Gastroesophageal sphincter (tissue), 4 donors: ENCODE results near the gene LYSMD2. TPM values are rescaled to one million over a fixed set of nuclear protein-coding genes. Genes with fewer than 3 reads are reported as not detected.
"Not testable (repeated sequence)": the region's sequence is repeated elsewhere in the genome, so short reads cannot be mapped to it uniquely, and the experiment has no call there.

Experiments used
- ATAC-seq: fragments of 150-250 bp; one replicate; pipeline ENCODE4 v1.9.1; 2016; ENCODE audit warnings: mild to moderate bottlenecking, moderate library complexity
- H3K27ac ChIP-seq, 4 donors: fragments of 200-600 bp; sonication (generic) in 3 of 4; 1 replicate in 3 of 4; 2 replicates in 1 of 4; pipeline ENCODE4 v1.5.1; 2016 to 2019
- H3K27me3 ChIP-seq: fragments of 200-600 bp; sonication (generic); one replicate; pipeline ENCODE4 v1.5.1; 2019
- H3K36me3 ChIP-seq, 2 donors: fragments of 200-600 bp; sonication (generic); one replicate each; pipeline ENCODE4 v1.5.1; 2019; ENCODE audit warnings: control low read depth in 1 of 2
- H3K4me1 ChIP-seq, 3 donors: fragments of 200-600 bp; sonication (generic); 1 replicate in 2 of 3; 2 replicates in 1 of 3; pipeline ENCODE4 v1.5.1; 2016 to 2019; ENCODE audit warnings: control low read depth in 2 of 3
- H3K4me3 ChIP-seq, 2 donors: fragments of 200-600 bp; sonication (generic); one replicate each; pipeline ENCODE4 v1.5.1; 2019; ENCODE audit warnings: mild to moderate bottlenecking in 1 of 2, moderate library complexity in 1 of 2
- H3K9me3 ChIP-seq, 3 donors: fragments of 200-600 bp; sonication (generic); one replicate each; pipeline ENCODE4 v1.5.1; 2017 to 2019; ENCODE audit warnings: control low read depth in 2 of 3
- EP300 ChIP-seq: sonication (generic); formaldehyde crosslinking; IDR thresholded peaks from one replicate; pipeline ENCODE4 v1.6.1; 2017; ENCODE audit warnings: antibody characterized with exemption, mild to moderate bottlenecking
- POLR2A ChIP-seq, 2 donors: fragments of 450-650 bp; IDR thresholded peaks; one replicate each; pipeline ENCODE4 v1.6.1; 2017; ENCODE audit warnings: antibody characterized with exemption in 2 of 2, mild to moderate bottlenecking in 2 of 2, moderate library complexity in 1 of 2
- POLR2AphosphoS5 ChIP-seq: sonication (generic); formaldehyde crosslinking; IDR thresholded peaks from one replicate; pipeline ENCODE4 v1.6.1; 2017; ENCODE audit warnings: antibody characterized with exemption
- WGBS, 2 donors: methylation state at CpG; one replicate each; pipeline ENCODE4 v1.1.5; 2018; ENCODE audit warnings: low coverage in 1 of 2; 5-methylcytosine and 5-hydroxymethylcytosine counted together
- total RNA-seq, 4 donors: library from RNA; depleted of rRNA; stranded (reverse); fragments of >200 nt; gene quantifications; one replicate each; pipeline ENCODE4 v1.1.0, GENCODE V29; 2016
- TF ChIP-seq, protein P1 (sequence below), 4 experiments: fragments of 200-600 bp in 2 of 4; fragments of 450-650 bp in 2 of 4; sonication (generic) in 1 of 4; IDR thresholded peaks; one replicate each; pipeline ENCODE4 v1.5.1; 2017 to 2019; ENCODE audit warnings: antibody characterized with exemption in 4 of 4, mild to moderate bottlenecking in 2 of 4, moderate library complexity in 2 of 4

Gene LYSMD2
- total RNA-seq = 10 to 100 TPM in 3 of 4 donors, 1 to 10 TPM in 1; 8.9 to 27.9 (median 14.0) TPM

GRCh38 chr15:51737522-51738305 is at the start of gene LYSMD2:
TSS of gene LYSMD2 (minus strand) at chr15:51737655. CDS start at chr15:51737622, 33 bp downstream.
- no peaks in the 10 kb centered on the region for H3K36me3 ChIP-seq
- peak within 1 kb of the TSS; percentile 69 to 90 for H3K4me3 ChIP-seq
- H3K27me3 ChIP-seq = no peaks in the 10 kb centered on the region
- 0% methylated on average over 2 of the region's 67 CpGs; no CpG with 5 or more reads in 1 of the 2 donors for WGBS, 2 donors
- peaks cover 0 to 34% (median 10%) of the 10 kb centered on the region in 3 donors for H3K4me1 ChIP-seq
- H3K27ac ChIP-seq = peak within 1 kb of the TSS; percentile 11 to 92 (median 92)
- ATAC-seq = peak; percentile 88
- no peaks in the 10 kb centered on the region for H3K9me3 ChIP-seq
- TF ChIP-seq, protein P1, sequence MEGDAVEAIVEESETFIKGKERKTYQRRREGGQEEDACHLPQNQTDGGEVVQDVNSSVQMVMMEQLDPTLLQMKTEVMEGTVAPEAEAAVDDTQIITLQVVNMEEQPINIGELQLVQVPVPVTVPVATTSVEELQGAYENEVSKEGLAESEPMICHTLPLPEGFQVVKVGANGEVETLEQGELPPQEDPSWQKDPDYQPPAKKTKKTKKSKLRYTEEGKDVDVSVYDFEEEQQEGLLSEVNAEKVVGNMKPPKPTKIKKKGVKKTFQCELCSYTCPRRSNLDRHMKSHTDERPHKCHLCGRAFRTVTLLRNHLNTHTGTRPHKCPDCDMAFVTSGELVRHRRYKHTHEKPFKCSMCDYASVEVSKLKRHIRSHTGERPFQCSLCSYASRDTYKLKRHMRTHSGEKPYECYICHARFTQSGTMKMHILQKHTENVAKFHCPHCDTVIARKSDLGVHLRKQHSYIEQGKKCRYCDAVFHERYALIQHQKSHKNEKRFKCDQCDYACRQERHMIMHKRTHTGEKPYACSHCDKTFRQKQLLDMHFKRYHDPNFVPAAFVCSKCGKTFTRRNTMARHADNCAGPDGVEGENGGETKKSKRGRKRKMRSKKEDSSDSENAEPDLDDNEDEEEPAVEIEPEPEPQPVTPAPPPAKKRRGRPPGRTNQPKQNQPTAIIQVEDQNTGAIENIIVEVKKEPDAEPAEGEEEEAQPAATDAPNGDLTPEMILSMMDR (IDR thresholded peaks at IDR 0.05) = no peak
- TF ChIP-seq EP300 (no peak), POLR2A (IDR thresholded peaks at IDR 0.05) (peak; percentile 34 to 62)

DNA sequence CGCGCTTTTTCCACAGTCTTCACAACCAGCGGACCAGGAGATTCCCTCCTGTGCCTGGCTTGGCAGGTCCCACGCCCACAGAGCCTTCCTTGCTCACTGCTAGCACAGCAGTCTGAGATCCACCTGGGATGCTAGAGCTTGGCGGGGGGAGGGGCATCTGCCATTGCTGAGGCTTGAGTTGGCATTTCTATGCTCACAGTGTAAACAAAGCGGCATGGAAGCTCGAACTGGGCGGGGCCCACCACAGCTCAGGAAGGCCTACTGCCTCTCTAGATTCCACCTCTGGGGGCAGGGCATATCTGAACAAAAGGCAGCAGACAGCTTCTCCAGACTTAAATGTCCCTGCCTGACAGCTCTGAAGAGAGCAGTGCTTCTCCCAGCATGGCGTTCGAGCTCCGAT is 49.7 kb upstream of the LYSMD2 start:
- not testable (repeated sequence) for H3K27ac ChIP-seq, ATAC-seq, H3K4me1 ChIP-seq, H3K4me3 ChIP-seq, H3K9me3 ChIP-seq, H3K27me3 ChIP-seq
- 100% methylated on average over 1 of the region's 11 CpGs; no CpG with 5 or more reads in 1 of the 2 donors for WGBS, 2 donors
- peaks cover 0 to 59% of the 10 kb centered on the region in 2 donors for H3K36me3 ChIP-seq

DNA sequence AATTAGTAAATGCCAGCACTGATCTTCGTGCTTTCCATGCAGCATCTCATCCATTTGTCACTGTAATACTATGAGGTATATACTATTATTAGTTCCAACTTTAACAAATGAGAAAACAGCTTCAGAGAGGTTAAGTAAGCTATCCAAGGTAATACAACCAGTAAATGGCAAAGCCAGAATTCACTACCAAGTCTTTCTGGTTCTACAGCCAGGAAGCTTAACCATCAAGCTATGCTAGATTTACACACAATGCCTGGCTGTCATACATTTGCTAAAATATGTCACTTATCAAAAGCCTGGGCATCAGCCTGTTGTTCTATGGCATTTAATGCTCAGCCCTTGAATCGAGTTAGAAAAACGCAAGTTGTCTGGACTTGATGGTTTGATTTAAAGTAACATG is 46.5 kb upstream of the LYSMD2 start:
- peaks cover 0 to 88% of the 10 kb centered on the region in 2 donors for H3K36me3 ChIP-seq

DNA sequence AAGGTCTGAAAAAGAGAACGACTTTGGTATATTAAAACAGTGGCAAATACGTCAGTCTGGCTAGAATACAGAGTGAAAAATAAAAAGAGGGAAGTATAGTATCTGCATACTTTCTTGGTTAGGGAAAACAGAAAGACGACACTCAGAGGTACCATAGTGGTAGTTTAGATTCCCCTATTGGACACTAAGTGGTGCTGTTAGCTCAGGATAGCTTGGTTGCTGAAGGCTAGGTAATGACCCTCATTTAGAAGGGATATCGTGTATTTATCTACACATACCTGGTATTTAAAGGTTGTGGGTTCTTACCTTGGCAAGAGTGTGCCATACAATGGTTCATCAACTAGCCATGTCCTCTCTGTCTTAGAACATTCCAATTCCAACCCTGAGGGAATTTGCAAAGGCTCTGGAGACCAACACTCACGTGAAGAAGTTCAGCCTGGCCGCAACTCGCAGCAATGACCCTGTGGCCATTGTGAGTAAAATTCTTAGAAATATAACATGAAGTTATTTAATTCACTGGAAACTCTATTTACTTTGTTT is 45.0 kb upstream of the LYSMD2 start:
- Histone ChIP-seq H3K4me1 (no peaks in the 10 kb centered on the region), H3K27me3 (no peaks in the 10 kb centered on the region), H3K9me3 (no peaks in the 10 kb centered on the region), H3K27ac (no peak overlapping the region), H3K36me3 (peaks cover 0 to 82% of the 10 kb centered on the region in 2 donors), H3K4me3 (no peak overlapping the region)
- no peak for TF ChIP-seq POLR2AphosphoS5
- TF ChIP-seq POLR2A (IDR thresholded peaks at IDR 0.05) = no peak
- TF ChIP-seq, protein P1 (IDR thresholded peaks at IDR 0.05) = no peak
- TF ChIP-seq EP300 = no peak
- WGBS, 2 donors = 78 to 82% methylated on average over 7 of the region's 7 CpGs
- ATAC-seq = no peak

More for the DNA sequence above, 46.5 kb upstream of the LYSMD2 start:
- no peaks in the 10 kb centered on the region for H3K4me1 ChIP-seq
- H3K27ac ChIP-seq = no peak overlapping the region
- 79 to 84% methylated on average over 3 of the region's 3 CpGs for WGBS, 2 donors
- no peak overlapping the region for H3K4me3 ChIP-seq
- H3K9me3 ChIP-seq = no peaks in the 10 kb centered on the region
- no peak for TF ChIP-seq EP300
- no peak for TF ChIP-seq POLR2AphosphoS5
- TF ChIP-seq POLR2A (IDR thresholded peaks at IDR 0.05) = no peak
- TF ChIP-seq, protein P1 (IDR thresholded peaks at IDR 0.05) = no peak
- H3K27me3 ChIP-seq = no peaks in the 10 kb centered on the region
- no peak for ATAC-seq

- 58 to 100% methylated on average over 1 to 2 of the region's 2 CpGs for WGBS, 2 donors
- H3K4me3 ChIP-seq = no peak overlapping the region
- H3K36me3 ChIP-seq = peaks cover 0 to 73% of the 10 kb centered on the region in 2 donors
- H3K9me3 ChIP-seq = no peaks in the 10 kb centered on the region
- no peak for ATAC-seq
- no peak overlapping the region for H3K27ac ChIP-seq
- peaks cover 0 to 4% (median 0%) of the 10 kb centered on the region in 3 donors for H3K4me1 ChIP-seq
- no peaks in the 10 kb centered on the region for H3K27me3 ChIP-seq
- no peak for TF ChIP-seq POLR2A (IDR thresholded peaks at IDR 0.05)
- TF ChIP-seq EP300 = no peak
- TF ChIP-seq, protein P1 (IDR thresholded peaks at IDR 0.05) = no peak
- TF ChIP-seq POLR2AphosphoS5 = no peak
Measured at GRCh38 chr15:51781506-51781905, 44.1 kb upstream of the LYSMD2 start.
